Heart left ventricle (tissue), 16 donors: Measurements from ENCODE around the gene REXO1. TPM values are rescaled to one million over a fixed set of nuclear protein-coding genes. Genes with fewer than 3 reads are reported as not detected.

Source experiments
- ATAC-seq, 4 donors: fragments of 200-7000 bp; cut with Tn5 transposase; one replicate each; pipeline ENCODE4 v1.9.1; 2020 to 2022; ENCODE audit warnings: moderate library complexity in 4 of 4, mild to moderate bottlenecking in 3 of 4, moderate number of reproducible peaks in 1 of 4
- DNase-seq, 5 donors: peaks; one replicate each; pipeline ENCODE4 v3.0.0-alpha.2; 2020
- H3K27ac ChIP-seq, 12 donors: fragments of 200-600 bp; sonication (generic) in 4 of 12; one replicate each; pipeline versions ENCODE4 v1.5.0 to v1.8.0; 2016 to 2022; ENCODE audit warnings: mild to moderate bottlenecking in 2 of 12
- H3K27me3 ChIP-seq, 9 donors: fragments of 200-600 bp; sonication (generic) in 2 of 9; one replicate each; pipeline versions ENCODE4 v1.5.1 to v1.8.0; 2016 to 2022; ENCODE audit warnings: mild to moderate bottlenecking in 3 of 9
- H3K36me3 ChIP-seq, 9 donors: fragments of 200-600 bp; sonication (generic) in 2 of 9; one replicate each; pipeline versions ENCODE4 v1.5.0 to v1.8.0; 2018 to 2022; ENCODE audit warnings: mild to moderate bottlenecking in 2 of 9
- H3K4me1 ChIP-seq, 12 donors: fragments of 200-600 bp; sonication (generic) in 4 of 12; one replicate each; pipeline versions ENCODE4 v1.5.0 to v1.8.0; 2016 to 2022; ENCODE audit warnings: mild to moderate bottlenecking in 3 of 12
- H3K4me3 ChIP-seq, 12 donors: fragments of 200-600 bp; sonication (generic) in 4 of 12; one replicate each; pipeline versions ENCODE4 v1.5.0 to v1.8.0; 2017 to 2022; ENCODE audit warnings: mild to moderate bottlenecking in 9 of 12, moderate library complexity in 4 of 12
- H3K9me3 ChIP-seq, 12 donors: fragments of 200-600 bp; sonication (generic) in 4 of 12; one replicate each; pipeline versions ENCODE4 v1.5.0 to v1.8.0; 2016 to 2022; ENCODE audit warnings: mild to moderate bottlenecking in 1 of 12
- POLR2A ChIP-seq, 2 donors: fragments of 450-650 bp; IDR thresholded peaks; one replicate each; pipeline ENCODE4 v1.6.1; 2017; ENCODE audit warnings: antibody characterized with exemption in 2 of 2, mild to moderate bottlenecking in 2 of 2, moderate library complexity in 2 of 2
- WGBS, 4 donors: extraction: QIAGEN DNeasy Blood & Tissue Kit in 2 of 4; methylation state at CpG; one replicate each; pipeline versions ENCODE4 v1.1.5 to v1.1.7; 2013 to 2018; 5-methylcytosine and 5-hydroxymethylcytosine counted together
- intact Hi-C, 10 donors: fragments of 100-400 bp; cut with DNase I; formaldehyde crosslinking; loops; one replicate each; pipeline versions ENCODE4 v1.11.1 to v1.14.2; 2022
- polyA plus RNA-seq, 2 donors: library from polyadenylated mRNA; stranded (reverse); fragments of 200-250 nt; gene quantifications; one replicate each; pipeline ENCODE4 v1.2.3, GENCODE V29; 2013
- total RNA-seq, 9 donors: library from RNA; depleted of rRNA in 2 of 9; stranded (reverse); fragments of >200 nt in 2 of 9; fragmentation: NEBNext Ultra II Directional in 3 of 9; extraction: Animal tissue kit (Norgen Biotek cat#: 25700) in 3 of 9; gene quantifications; one replicate each; pipeline versions ENCODE4 v1.1.0 to v1.2.4, GENCODE V29; 2016 to 2023
- TF ChIP-seq, protein P1 (sequence below), 12 donors: fragments of 200-600 bp; sonication (generic) in 4 of 12; IDR thresholded peaks; one replicate each; pipeline versions ENCODE4 v1.5.0 to v1.8.0; 2018 to 2022; ENCODE audit warnings: antibody characterized with exemption in 12 of 12, mild to moderate bottlenecking in 5 of 12
- donor health status: ischemic (EF 13 %, LVEDD 7.1; RV severe dilation, severe dysfunction).
- donor health status: healthy with polysubstance abuse.
- donor health status: DM: no; HTN: yes; CAD: no.
- donor health status: DM: no; HTN: no; CAD: no.
- donor health status: ischemic (EF 25% LVEDD 6.9; RV normal size, moderate dysfunction).
- donor health status: ischemic (EF 25% LVEDD 5.7; RV mildly dilated, moderate dysfunction).
- donor health status: healthy.
- donor health status: DM: yes; HTN: yes; CAD: no.
- donor health status: ischemic (EF 35%, LVEDD 5.7; RV mildly dilated, moderate dysfunction).
- donor health status: nonischemic (EF 11% LVEDD 7.7; RV severe dilation, severe dysfunction).
- donor health status: DM: yes; HTN: yes; CAD: no.
- donor health status: PGD.
- donor health status: ischemic (EF 29% LVEDD 5.4; RV normal size, mild dysfunction).
- donor health status: nonischemic (EF 23%, LVEDD 6.1; RV moderate dilation, normal function).

Gene REXO1
- total and polyA plus RNA-seq, 11 donors: 13.2 to 22.4 (median 16.4) TPM

DNA sequence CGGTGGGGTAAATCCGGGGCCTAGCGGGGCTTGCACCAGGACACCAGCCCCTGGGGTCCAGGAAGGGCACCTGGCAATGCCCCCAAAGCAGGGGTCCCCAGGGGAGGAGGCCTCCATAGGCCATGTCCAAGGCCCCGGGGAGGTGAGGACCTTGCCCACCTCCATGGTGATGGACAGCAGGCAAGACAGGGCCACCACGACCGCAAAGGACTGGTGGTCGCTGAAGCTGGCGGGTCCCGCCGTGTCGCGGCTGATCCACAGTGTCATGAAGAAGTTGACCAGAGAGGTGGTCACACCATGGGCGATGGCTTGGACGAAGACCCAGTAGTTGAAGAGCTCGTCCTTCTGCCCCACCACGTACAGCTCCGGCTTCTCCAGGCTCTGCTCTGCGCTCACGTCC, 63.0 kb downstream of the REXO1 start:
- no peak for DNase-seq
- Histone ChIP-seq H3K27ac (no peak overlapping the region), H3K27me3 (peaks cover 8 to 84% (median 43%) of the 10 kb centered on the region in 9 donors), H3K9me3 (peaks cover 0 to 16% (median 8%) of the 10 kb centered on the region in 12 donors), H3K36me3 (no peaks in the 10 kb centered on the region), H3K4me1 (peaks cover 0 to 14% (median 0%) of the 10 kb centered on the region in 12 donors), H3K4me3 (no peak overlapping the region)
- TF ChIP-seq POLR2A (IDR thresholded peaks at IDR 0.05): no peak
- TF ChIP-seq, protein P1, sequence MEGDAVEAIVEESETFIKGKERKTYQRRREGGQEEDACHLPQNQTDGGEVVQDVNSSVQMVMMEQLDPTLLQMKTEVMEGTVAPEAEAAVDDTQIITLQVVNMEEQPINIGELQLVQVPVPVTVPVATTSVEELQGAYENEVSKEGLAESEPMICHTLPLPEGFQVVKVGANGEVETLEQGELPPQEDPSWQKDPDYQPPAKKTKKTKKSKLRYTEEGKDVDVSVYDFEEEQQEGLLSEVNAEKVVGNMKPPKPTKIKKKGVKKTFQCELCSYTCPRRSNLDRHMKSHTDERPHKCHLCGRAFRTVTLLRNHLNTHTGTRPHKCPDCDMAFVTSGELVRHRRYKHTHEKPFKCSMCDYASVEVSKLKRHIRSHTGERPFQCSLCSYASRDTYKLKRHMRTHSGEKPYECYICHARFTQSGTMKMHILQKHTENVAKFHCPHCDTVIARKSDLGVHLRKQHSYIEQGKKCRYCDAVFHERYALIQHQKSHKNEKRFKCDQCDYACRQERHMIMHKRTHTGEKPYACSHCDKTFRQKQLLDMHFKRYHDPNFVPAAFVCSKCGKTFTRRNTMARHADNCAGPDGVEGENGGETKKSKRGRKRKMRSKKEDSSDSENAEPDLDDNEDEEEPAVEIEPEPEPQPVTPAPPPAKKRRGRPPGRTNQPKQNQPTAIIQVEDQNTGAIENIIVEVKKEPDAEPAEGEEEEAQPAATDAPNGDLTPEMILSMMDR (IDR thresholded peaks at IDR 0.05): no peak
- WGBS, 4 donors: 87 to 94% (median 93%) methylated on average over 15 to 19 of the region's 19 CpGs
- ATAC-seq: no peak
- intact Hi-C loops: loop anchor here in 2 of 10 donors (5.0 kb wide), 1 partner anchor 42 kb away; no protein-coding TSS in a partner anchor

GRCh38 chr19:1783874-1784273, 64.4 kb downstream of the REXO1 start:
- Histone ChIP-seq H3K27ac (no peak overlapping the region), H3K4me1 (peaks cover 0 to 4% (median 0%) of the 10 kb centered on the region in 12 donors), H3K4me3 (no peak overlapping the region), H3K36me3 (no peaks in the 10 kb centered on the region), H3K27me3 (peaks cover 15 to 89% (median 50%) of the 10 kb centered on the region in 9 donors), H3K9me3 (peaks cover 0 to 16% (median 8%) of the 10 kb centered on the region in 12 donors)
- no peak for ATAC-seq
- intact Hi-C loops: no loop called here
- 78 to 90% (median 86%) methylated on average over 9 of the region's 9 CpGs for WGBS, 4 donors
- TF ChIP-seq POLR2A (IDR thresholded peaks at IDR 0.05): no peak
- TF ChIP-seq, protein P1 (IDR thresholded peaks at IDR 0.05): no peak
- DNase-seq: no peak

DNA sequence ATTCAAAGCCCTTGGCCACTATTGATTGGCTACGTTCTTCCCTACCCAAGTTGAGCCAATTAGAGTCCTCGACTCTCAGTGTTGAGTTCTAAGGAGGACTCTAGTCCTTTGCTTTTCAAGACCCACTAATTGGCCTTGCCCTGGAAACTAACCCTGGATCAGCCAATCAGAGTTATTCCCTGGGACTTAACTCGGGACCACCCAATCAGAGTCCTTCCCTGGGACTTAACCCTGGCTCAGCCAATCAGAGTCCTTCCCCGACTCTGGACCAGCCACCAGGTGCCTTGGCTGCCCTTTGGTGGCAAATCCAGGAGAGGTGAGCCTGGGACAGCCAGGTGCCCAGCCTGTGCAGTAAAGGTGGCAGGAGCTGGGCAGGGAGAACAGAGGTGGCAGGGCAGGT, 64.9 kb downstream of the REXO1 start:
- peaks cover 0 to 16% (median 8%) of the 10 kb centered on the region in 12 donors for H3K9me3 ChIP-seq
- TF ChIP-seq, protein P1 (IDR thresholded peaks at IDR 0.05): no peak
- TF ChIP-seq POLR2A (IDR thresholded peaks at IDR 0.05): no peak
- H3K4me1 ChIP-seq: no peaks in the 10 kb centered on the region
- H3K4me3 ChIP-seq: no peak overlapping the region
- ATAC-seq (no peak), DNase-seq (no peak)
- intact Hi-C loops: no loop called here
- peaks cover 11 to 88% (median 47%) of the 10 kb centered on the region in 9 donors for H3K27me3 ChIP-seq
- 82 to 94% (median 86%) methylated on average over 4 of the region's 4 CpGs for WGBS, 4 donors
- no peaks in the 10 kb centered on the region for H3K36me3 ChIP-seq
- no peak overlapping the region for H3K27ac ChIP-seq

- H3K9me3 ChIP-seq: peaks cover 0 to 16% (median 8%) of the 10 kb centered on the region in 12 donors
- no peak overlapping the region for H3K27ac ChIP-seq
- no peaks in the 10 kb centered on the region for H3K36me3 ChIP-seq
- no peak for TF ChIP-seq POLR2A (IDR thresholded peaks at IDR 0.05)
- TF ChIP-seq, protein P1 (IDR thresholded peaks at IDR 0.05): no peak
- no peaks in the 10 kb centered on the region for H3K4me1 ChIP-seq
- no peak overlapping the region for H3K4me3 ChIP-seq
- peaks cover 11 to 88% (median 48%) of the 10 kb centered on the region in 9 donors for H3K27me3 ChIP-seq
- 47 to 88% (median 69%) methylated on average over 5 to 7 of the region's 7 CpGs for WGBS, 4 donors
- intact Hi-C loops: no loop called here
- no peak for ATAC-seq
- DNase-seq: no peak
These were observed 65.8 kb downstream of the REXO1 start for GRCh38 chr19:1782521-1782920.
